Muscle layer of duodenum (tissue), 2 donors: Measurements from ENCODE around the gene UNC119B.

Experiments
- H3K27ac ChIP-seq: one replicate; pipeline ENCODE4 v1.7.0; 2013; ENCODE audit warnings: mild to moderate bottlenecking, low read length
- H3K27me3 ChIP-seq: one replicate; pipeline ENCODE4 v1.7.0; 2013; ENCODE audit warnings: low read depth, mild to moderate bottlenecking, control low read depth, low read length
- H3K36me3 ChIP-seq, 2 donors: one replicate each; pipeline ENCODE4 v1.7.0; 2013; ENCODE audit warnings: low read length in 2 of 2, control low read depth in 1 of 2, mild to moderate bottlenecking in 1 of 2; ENCODE audit not compliant: insufficient read depth in 2 of 2, control insufficient read depth in 1 of 2
- H3K4me1 ChIP-seq, 2 donors: one replicate each; pipeline ENCODE4 v1.7.0; 2013; ENCODE audit warnings: low read length in 2 of 2, mild to moderate bottlenecking in 2 of 2, control low read depth in 1 of 2, moderate library complexity in 1 of 2; ENCODE audit not compliant: insufficient read depth in 2 of 2, control insufficient read depth in 1 of 2
- H3K4me3 ChIP-seq, 2 donors: one replicate each; pipeline ENCODE4 v1.7.0; 2013; ENCODE audit warnings: low read length in 2 of 2, low read depth in 1 of 2, mild to moderate bottlenecking in 1 of 2
- H3K9me3 ChIP-seq, 2 donors: one replicate each; pipeline ENCODE4 v1.7.0; 2013; ENCODE audit warnings: low read length in 2 of 2, control low read depth in 1 of 2, mild to moderate bottlenecking in 1 of 2; ENCODE audit not compliant: control insufficient read depth in 1 of 2
- donor health status: healthy.

The UNC119B gene

DNA sequence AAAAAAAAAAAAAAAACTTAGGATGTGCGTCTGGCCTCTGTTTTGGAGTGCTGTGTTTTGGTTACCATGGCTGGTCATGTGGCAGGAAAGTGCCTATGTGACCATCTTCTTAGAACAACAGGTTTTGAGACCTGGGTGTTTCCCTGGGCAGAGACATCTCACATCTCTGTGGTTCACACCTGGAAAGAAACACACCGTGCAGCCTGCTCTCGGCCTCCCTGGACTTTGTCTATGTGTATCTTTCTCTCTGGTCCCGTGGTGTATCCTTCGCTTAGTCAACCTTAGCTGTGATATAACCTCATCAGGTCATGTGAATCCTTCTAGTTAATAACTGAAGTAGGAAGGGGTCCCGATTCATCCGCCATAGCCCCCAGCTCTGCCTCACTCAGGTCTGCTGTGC, 38.0 kb downstream of the UNC119B start:
- no peaks in the 10 kb centered on the region for H3K4me1 ChIP-seq
- no peaks in the 10 kb centered on the region for H3K9me3 ChIP-seq
- no peak overlapping the region for H3K27ac ChIP-seq
- H3K4me3 ChIP-seq: no peak overlapping the region
- no peaks in the 10 kb centered on the region for H3K36me3 ChIP-seq
- no peaks in the 10 kb centered on the region for H3K27me3 ChIP-seq

- Histone ChIP-seq H3K27ac (no peak overlapping the region), H3K27me3 (no peaks in the 10 kb centered on the region), H3K4me3 (no peak overlapping the region), H3K36me3 (no peaks in the 10 kb centered on the region), H3K4me1 (no peaks in the 10 kb centered on the region), H3K9me3 (no peaks in the 10 kb centered on the region)
Observed at GRCh38 chr12:120749256-120749655, 39.0 kb downstream of the UNC119B start.

GRCh38 chr12:120750806-120751205, 40.5 kb downstream of the UNC119B start:
- Histone ChIP-seq H3K9me3 (no peaks in the 10 kb centered on the region), H3K27me3 (no peaks in the 10 kb centered on the region), H3K4me3 (no peak overlapping the region), H3K4me1 (no peaks in the 10 kb centered on the region), H3K27ac (no peak overlapping the region), H3K36me3 (no peaks in the 10 kb centered on the region)

DNA sequence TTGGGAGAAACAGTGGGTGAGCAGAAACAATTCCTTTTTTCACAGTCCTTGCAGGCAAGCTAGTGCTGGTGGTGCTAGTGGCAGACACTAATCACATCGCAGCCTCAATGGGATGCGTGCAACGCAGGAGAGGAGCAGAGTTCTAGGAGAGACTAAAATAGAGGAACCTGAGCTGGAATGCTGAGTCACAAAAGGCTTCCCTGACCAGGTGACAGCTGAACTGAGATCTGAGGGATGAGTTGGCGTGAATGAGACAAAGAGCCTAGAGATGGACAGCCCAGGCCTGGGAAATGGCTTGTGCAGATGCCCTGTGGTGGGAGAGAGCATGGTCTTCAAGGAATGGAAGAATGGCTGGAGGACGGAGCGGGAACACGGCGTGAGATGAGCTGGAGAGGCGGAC, 41.1 kb downstream of the UNC119B start:
- Histone ChIP-seq H3K27ac (no peak overlapping the region), H3K9me3 (no peaks in the 10 kb centered on the region), H3K27me3 (no peaks in the 10 kb centered on the region), H3K4me3 (no peak overlapping the region), H3K4me1 (no peaks in the 10 kb centered on the region), H3K36me3 (no peaks in the 10 kb centered on the region)

DNA sequence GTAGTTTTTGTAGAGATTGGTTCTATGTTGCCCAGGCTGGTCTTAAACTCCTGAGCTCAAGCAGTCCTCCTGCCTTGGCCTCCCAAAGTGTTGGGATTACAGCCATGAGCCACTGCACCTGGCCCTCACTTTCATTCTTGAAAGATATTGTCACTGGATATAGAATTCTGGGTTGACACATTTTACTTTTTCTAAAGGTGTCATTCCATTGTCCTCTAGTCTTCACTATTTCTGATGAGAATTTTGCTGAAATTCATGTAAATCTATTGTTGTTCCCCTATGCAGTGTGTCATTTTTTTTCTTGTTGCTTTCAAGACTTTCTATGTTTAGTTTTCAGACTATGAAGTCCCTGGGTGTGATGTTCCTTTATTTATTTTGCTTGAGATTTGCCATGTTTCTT, 44.5 kb downstream of the UNC119B start:
- no peaks in the 10 kb centered on the region for H3K36me3 ChIP-seq
- no peaks in the 10 kb centered on the region for H3K4me1 ChIP-seq
- H3K27ac ChIP-seq: no peak overlapping the region
- no peaks in the 10 kb centered on the region for H3K9me3 ChIP-seq
- H3K27me3 ChIP-seq: no peaks in the 10 kb centered on the region
- no peak overlapping the region for H3K4me3 ChIP-seq

DNA sequence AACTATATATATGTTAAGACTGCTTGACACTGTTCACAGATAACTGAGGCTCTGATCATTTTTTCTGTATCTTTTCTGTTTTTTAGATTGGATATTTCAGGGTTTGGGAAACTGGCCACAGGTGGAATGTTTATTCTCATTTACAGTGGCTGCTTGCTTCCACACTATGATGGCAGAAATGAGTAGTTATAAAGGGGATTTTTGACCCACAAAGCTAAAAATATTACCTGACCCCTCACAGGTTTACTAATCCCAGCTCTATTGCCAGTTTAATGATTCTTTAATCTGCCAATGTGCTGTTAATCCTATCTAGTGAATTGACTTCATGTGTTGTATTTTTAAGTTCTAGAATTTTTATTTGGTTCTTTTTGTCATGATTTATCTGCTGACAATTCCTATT, 45.0 kb downstream of the UNC119B start:
- H3K4me3 ChIP-seq: no peak overlapping the region
- H3K27me3 ChIP-seq: no peaks in the 10 kb centered on the region
- no peaks in the 10 kb centered on the region for H3K36me3 ChIP-seq
- no peaks in the 10 kb centered on the region for H3K4me1 ChIP-seq
- no peak overlapping the region for H3K27ac ChIP-seq
- no peaks in the 10 kb centered on the region for H3K9me3 ChIP-seq

- no peak overlapping the region for H3K27ac ChIP-seq
- peaks cover 0 to 12% of the 10 kb centered on the region in 2 donors for H3K4me1 ChIP-seq
Observed at GRCh38 chr12:120757226-120757742, 47.0 kb downstream of the UNC119B start.

GRCh38 chr12:120757949-120758348, 47.7 kb downstream of the UNC119B start:
- Histone ChIP-seq H3K36me3 (no peaks in the 10 kb centered on the region), H3K9me3 (no peaks in the 10 kb centered on the region), H3K27me3 (no peaks in the 10 kb centered on the region), H3K4me3 (no peak overlapping the region), H3K27ac (no peak overlapping the region), H3K4me1 (peaks cover 0 to 18% of the 10 kb centered on the region in 2 donors)

More at GRCh38 chr12:120757226-120757742, 47.0 kb downstream of the UNC119B start:
- Histone ChIP-seq H3K9me3 (no peaks in the 10 kb centered on the region), H3K36me3 (no peaks in the 10 kb centered on the region), H3K27me3 (no peaks in the 10 kb centered on the region), H3K4me3 (no peak overlapping the region)

DNA sequence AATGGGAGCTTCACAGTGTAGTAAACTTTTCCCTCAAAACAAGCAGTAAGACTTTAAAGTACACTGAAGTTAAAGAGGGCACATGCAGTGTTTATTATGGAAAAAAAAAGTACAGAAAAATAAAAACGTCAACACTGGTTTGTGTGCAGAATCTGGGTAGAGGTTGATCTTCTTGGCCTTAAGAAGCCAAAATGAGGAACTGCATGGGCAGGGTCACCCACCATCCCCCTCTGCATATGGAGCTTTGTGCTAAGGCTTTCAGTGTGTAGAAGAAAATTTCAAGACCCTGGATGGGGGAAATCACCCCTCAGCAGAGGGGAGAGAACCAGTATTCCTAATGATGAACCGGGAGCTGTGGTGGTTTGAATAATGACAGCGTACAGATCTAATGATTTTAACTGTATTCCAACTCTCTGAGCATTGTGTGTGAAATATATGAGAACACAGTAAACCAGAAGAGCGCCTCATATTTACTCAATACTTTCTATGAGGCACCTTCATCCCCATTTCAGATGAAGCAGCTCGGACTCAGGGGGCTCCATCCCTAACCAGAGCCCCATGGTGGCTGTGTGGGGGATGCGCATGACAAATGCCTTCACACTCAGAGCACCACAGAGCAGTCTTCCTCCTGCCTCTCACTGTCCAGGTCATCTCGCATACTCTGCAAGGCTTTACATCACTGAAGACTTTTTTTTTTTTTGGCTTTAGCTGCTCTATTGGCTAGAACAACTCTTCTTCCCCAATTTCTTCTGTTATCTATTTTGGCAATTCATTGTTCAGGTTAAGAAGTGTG, 48.7 kb downstream of the UNC119B start:
- Histone ChIP-seq H3K27me3 (no peaks in the 10 kb centered on the region), H3K4me3 (no peak overlapping the region), H3K4me1 (peaks cover 0 to 18% of the 10 kb centered on the region in 2 donors), H3K27ac (no peak overlapping the region), H3K9me3 (no peaks in the 10 kb centered on the region), H3K36me3 (peaks cover 1 to 4% of the 10 kb centered on the region in 2 donors)

- peaks cover 0 to 18% of the 10 kb centered on the region in 2 donors for H3K4me1 ChIP-seq
- no peaks in the 10 kb centered on the region for H3K27me3 ChIP-seq
- no peaks in the 10 kb centered on the region for H3K9me3 ChIP-seq
- peaks cover 9 to 10% of the 10 kb centered on the region in 2 donors for H3K36me3 ChIP-seq
- H3K4me3 ChIP-seq: no peak overlapping the region
- no peak overlapping the region for H3K27ac ChIP-seq
Observed at GRCh38 chr12:120759591-120760348, 49.5 kb downstream of the UNC119B start.

DNA sequence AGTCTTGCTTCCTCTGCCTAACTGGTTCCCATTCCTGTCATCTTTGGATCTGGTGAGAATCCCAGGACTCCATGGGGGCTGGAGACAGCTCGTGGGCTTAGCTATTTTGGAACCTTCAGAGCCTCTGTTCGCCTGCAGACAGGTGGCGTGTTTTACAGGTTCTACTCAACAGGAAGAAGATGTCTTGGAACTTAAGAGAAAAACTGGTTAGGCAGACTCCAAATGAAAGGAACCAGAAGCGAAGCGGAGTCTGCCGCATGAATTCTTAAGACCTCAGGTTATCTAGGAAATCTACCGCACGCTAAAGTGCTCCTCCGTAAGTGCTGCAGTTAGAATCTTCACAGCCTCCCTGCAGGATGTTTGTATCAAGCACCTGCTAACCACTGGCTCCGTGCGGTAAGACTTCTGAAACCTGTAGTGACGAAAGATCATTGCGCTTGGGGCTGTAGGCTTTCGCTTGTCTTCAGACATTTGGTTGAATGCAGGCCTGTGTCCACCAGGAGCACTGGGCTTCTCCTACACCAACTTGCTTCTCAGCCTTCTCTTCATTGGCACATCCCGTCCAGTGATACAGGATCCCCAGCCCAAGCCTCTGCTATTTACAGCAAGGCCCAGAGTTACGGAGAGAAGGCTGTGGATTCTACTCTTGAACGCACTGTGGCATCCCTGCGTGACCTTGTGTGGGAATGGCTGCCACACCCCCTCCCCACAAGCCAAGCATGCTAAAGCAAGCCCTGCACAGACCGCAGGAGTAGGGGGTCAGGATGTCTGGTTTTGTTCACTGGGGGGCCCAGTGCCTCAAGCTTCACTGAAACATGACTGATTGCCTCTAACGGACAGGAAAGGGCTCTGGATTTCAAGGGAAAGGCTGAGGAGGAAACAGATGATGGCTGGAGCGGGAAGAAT, 50.3 kb downstream of the UNC119B start:
- Histone ChIP-seq H3K4me1 (peaks cover 0 to 18% of the 10 kb centered on the region in 2 donors), H3K27ac (no peak overlapping the region), H3K9me3 (no peaks in the 10 kb centered on the region), H3K27me3 (no peaks in the 10 kb centered on the region), H3K36me3 (peaks cover 11 to 18% of the 10 kb centered on the region in 2 donors), H3K4me3 (no peak overlapping the region)
